B cell (primary cell): ENCODE measurements around the gene MYO1B. TPM values are rescaled to one million over a fixed set of nuclear protein-coding genes. Genes with fewer than 3 reads are reported as not detected.

Source experiments
- ATAC-seq: fragments of 200-7000 bp; cut with Tn5 transposase; one replicate; pipeline ENCODE4 v1.10.0; 2021; ENCODE audit warnings: low read depth, mild to moderate bottlenecking, moderate number of reproducible peaks, moderate library complexity
- CTCF ChIA-PET: fragments of 350-600 bp; sonication (Branson Sonifier 250); formaldehyde crosslinking; loops from one replicate; lab custom pipeline; 2021; ENCODE audit warnings: antibody characterized with exemption, inconsistent platforms; lab: Charles Lee
- POLR2A ChIA-PET: fragments of 350-600 bp; sonication (Branson Sonifier 250); formaldehyde crosslinking; loops from one replicate; lab custom pipeline; 2021; ENCODE audit warnings: antibody characterized with exemption; lab: Charles Lee
- DNase-seq: peaks from one replicate; pipeline ENCODE4 v3.0.0; 2013
- H2AFZ ChIP-seq: 2 replicates; pipeline ENCODE4 v1.6.1; 2012; ENCODE audit warnings: mild to moderate bottlenecking, low read depth, low read length; ENCODE audit not compliant: insufficient read depth, poor library complexity, severe bottlenecking
- H3K27ac ChIP-seq, 2 donors: 1 replicate in 1 of 2; 2 replicates in 1 of 2; pipeline ENCODE4 v1.5.1; 2012 to 2013; ENCODE audit warnings: low read length in 2 of 2, mild to moderate bottlenecking in 2 of 2, moderate library complexity in 1 of 2
- H3K27me3 ChIP-seq, 4 experiments: fragments of 200-600 bp in 1 of 4; sonication (generic) in 1 of 4; replicated peaks in 1 of 4; 1 replicate in 2 of 4; 2 replicates in 2 of 4; pipeline versions ENCODE4 v1.6.1 to v1.7.0; 2013 to 2016; ENCODE audit warnings: low read length in 3 of 4, mild to moderate bottlenecking in 2 of 4, mixed read lengths in 1 of 4, moderate library complexity in 1 of 4; ENCODE audit not compliant: insufficient read depth in 4 of 4, control insufficient read depth in 3 of 4; ENCODE audit errors: control extremely low read depth in 1 of 4
- H3K36me3 ChIP-seq, 2 experiments: replicated peaks in 1 of 2; 1 replicate in 1 of 2; 2 replicates in 1 of 2; pipeline versions ENCODE4 v1.6.1 to v1.7.1; 2013; ENCODE audit warnings: low read length in 1 of 2; ENCODE audit not compliant: insufficient read depth in 2 of 2, control insufficient read depth in 1 of 2; ENCODE audit errors: control extremely low read depth in 1 of 2, extremely low read depth in 1 of 2
- H3K4me1 ChIP-seq, 2 donors: fragments of 200-600 bp in 1 of 2; sonication (generic) in 1 of 2; 1 replicate in 1 of 2; 2 replicates in 1 of 2; pipeline versions ENCODE4 v1.5.1 to v1.6.1; 2013 to 2017; ENCODE audit warnings: low read length in 2 of 2; ENCODE audit not compliant: control insufficient read depth in 2 of 2, insufficient read depth in 2 of 2
- H3K4me2 ChIP-seq: replicated peaks from 2 replicates; pipeline ENCODE3; 2012; ENCODE audit warnings: mild to moderate bottlenecking, low read depth, low read length; ENCODE audit not compliant: poor library complexity, severe bottlenecking
- H3K4me3 ChIP-seq, 5 experiments: fragments of 200-600 bp in 1 of 5; sonication (generic) in 1 of 5; 1 replicate in 3 of 5; 2 replicates in 2 of 5; pipeline versions ENCODE4 v1.5.1 to v1.7.0; 2011 to 2016; ENCODE audit warnings: low read length in 4 of 5, mild to moderate bottlenecking in 4 of 5, low read depth in 2 of 5, control low read depth in 1 of 5, moderate library complexity in 1 of 5; ENCODE audit not compliant: insufficient read depth in 1 of 5; ENCODE audit errors: control extremely low read depth in 1 of 5, extremely low read depth in 1 of 5
- H3K79me2 ChIP-seq: fragments of 200-600 bp; sonication (generic); one replicate; pipeline ENCODE4 v1.6.0; 2016; ENCODE audit warnings: low read length; ENCODE audit not compliant: control insufficient read depth, insufficient read depth
- H3K9ac ChIP-seq: fragments of 200-600 bp; sonication (generic); 2 replicates; pipeline ENCODE4 v1.6.1; 2017; ENCODE audit warnings: mild to moderate bottlenecking, low read length, moderate library complexity
- H3K9me3 ChIP-seq, 3 donors: one replicate each; pipeline versions ENCODE4 v1.6.1 to v1.7.1; 2013; ENCODE audit warnings: low read length in 2 of 3; ENCODE audit not compliant: control insufficient read depth in 2 of 3, insufficient read depth in 1 of 3; ENCODE audit errors: control extremely low read depth in 1 of 3
- H4K20me1 ChIP-seq: 2 replicates; pipeline ENCODE4 v1.6.0; 2012; ENCODE audit warnings: mild to moderate bottlenecking, low read length; ENCODE audit not compliant: insufficient read depth, control insufficient read depth, poor library complexity, severe bottlenecking
- H3K27ac Mint-ChIP-seq: one replicate; pipeline ENCODE4 v1.8.0; 2021; ENCODE audit warnings: mixed read lengths
- H3K27me3 Mint-ChIP-seq: one replicate; pipeline ENCODE4 v1.8.0; 2021; ENCODE audit warnings: mixed read lengths
- H3K4me1 Mint-ChIP-seq: one replicate; pipeline ENCODE4 v1.8.0; 2021; ENCODE audit warnings: mixed read lengths
- H3K4me3 Mint-ChIP-seq: one replicate; pipeline ENCODE4 v1.8.0; 2021; ENCODE audit warnings: mixed read lengths
- H3K9me3 Mint-ChIP-seq: one replicate; pipeline ENCODE4 v1.8.0; 2022; ENCODE audit warnings: mixed read lengths; ENCODE audit not compliant: insufficient read depth
- EZH2 ChIP-seq: IDR thresholded peaks from 2 replicates; pipeline ENCODE4 v1.6.1; 2012; ENCODE audit warnings: borderline replicate concordance, low read depth, mild to moderate bottlenecking, moderate library complexity, low read length; ENCODE audit not compliant: insufficient read depth, poor library complexity, severe bottlenecking
- WGBS: methylation state at CpG from one replicate; pipeline ENCODE4 v1.1.5; 2013; ENCODE audit warnings: missing lambda C conversion rate; ENCODE audit not compliant: insufficient coverage; 5-methylcytosine and 5-hydroxymethylcytosine counted together
- intact Hi-C: fragments of 100-400 bp; cut with micrococcal nuclease; formaldehyde crosslinking; loops from one replicate; pipeline ENCODE4 v1.10.0; 2022
- polyA plus RNA-seq: library from polyadenylated mRNA; depleted of rRNA; stranded (reverse); fragments of >200 nt; gene quantifications from 2 replicates; pipeline ENCODE4 v1.2.3, GENCODE V29; 2012
- total RNA-seq, 2 donors: library from RNA; stranded (reverse); fragments of 120-200 nt in 1 of 2; gene quantifications; 1 replicate in 1 of 2; 2 replicates in 1 of 2; pipeline versions ENCODE4 v1.2.3 to v1.2.4, GENCODE V29; 2013 to 2022
- TF ChIP-seq, protein P1 (sequence below): fragments of 200-600 bp; IDR thresholded peaks from one replicate; pipeline ENCODE4 v1.8.0; 2022; ENCODE audit warnings: antibody characterized with exemption, mild to moderate bottlenecking

The MYO1B gene
- total and polyA plus RNA-seq, 2 donors (not counting 1 experiment from before 2014, with no cell fraction given): 0.67 to 4.4 TPM

DNA sequence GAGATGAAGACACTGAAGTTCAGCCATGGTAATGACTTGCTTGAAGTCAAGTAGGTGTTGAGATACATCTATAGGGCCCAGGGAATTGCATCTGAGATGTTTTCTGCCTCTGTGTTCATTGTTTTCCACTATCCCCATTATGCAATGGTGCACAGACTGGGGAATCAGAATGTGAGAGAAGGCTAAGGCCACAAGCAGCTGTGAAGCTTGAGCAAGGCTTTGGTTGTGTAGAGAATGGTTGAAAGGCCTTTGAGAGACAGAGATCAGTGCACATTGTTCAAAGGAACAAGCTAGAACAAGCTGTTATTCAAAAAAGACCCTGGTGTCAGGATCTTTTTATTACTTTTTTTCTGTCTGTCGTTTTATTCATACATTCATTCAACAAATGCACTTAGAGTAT lies 82.3 kb downstream of the MYO1B start:
- peaks cover 4 to 5% of the 10 kb centered on the region in 2 donors for H3K4me1 ChIP-seq
- no peak overlapping the region for H3K4me2 ChIP-seq
- Mint-ChIP-seq H3K4me3 (no peak overlapping the region), H3K4me1 (peaks cover 5% of the 10 kb centered on the region), H3K27ac (no peak overlapping the region), H3K27me3 (no peaks in the 10 kb centered on the region), H3K9me3 (peaks cover 3% of the 10 kb centered on the region)
- H4K20me1 ChIP-seq: no peaks in the 10 kb centered on the region
- H3K27me3 ChIP-seq: no peaks in the 10 kb centered on the region
- no peak for ATAC-seq
- no peak overlapping the region for H2AFZ ChIP-seq
- DNase-seq: no peak
- peaks cover 10% of the 10 kb centered on the region for H3K79me2 ChIP-seq
- POLR2A ChIA-PET: no interaction called here
- TF ChIP-seq, protein P1, sequence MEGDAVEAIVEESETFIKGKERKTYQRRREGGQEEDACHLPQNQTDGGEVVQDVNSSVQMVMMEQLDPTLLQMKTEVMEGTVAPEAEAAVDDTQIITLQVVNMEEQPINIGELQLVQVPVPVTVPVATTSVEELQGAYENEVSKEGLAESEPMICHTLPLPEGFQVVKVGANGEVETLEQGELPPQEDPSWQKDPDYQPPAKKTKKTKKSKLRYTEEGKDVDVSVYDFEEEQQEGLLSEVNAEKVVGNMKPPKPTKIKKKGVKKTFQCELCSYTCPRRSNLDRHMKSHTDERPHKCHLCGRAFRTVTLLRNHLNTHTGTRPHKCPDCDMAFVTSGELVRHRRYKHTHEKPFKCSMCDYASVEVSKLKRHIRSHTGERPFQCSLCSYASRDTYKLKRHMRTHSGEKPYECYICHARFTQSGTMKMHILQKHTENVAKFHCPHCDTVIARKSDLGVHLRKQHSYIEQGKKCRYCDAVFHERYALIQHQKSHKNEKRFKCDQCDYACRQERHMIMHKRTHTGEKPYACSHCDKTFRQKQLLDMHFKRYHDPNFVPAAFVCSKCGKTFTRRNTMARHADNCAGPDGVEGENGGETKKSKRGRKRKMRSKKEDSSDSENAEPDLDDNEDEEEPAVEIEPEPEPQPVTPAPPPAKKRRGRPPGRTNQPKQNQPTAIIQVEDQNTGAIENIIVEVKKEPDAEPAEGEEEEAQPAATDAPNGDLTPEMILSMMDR: no peak
- TF ChIP-seq EZH2: no peak
- H3K36me3 ChIP-seq: no peaks in the 10 kb centered on the region
- H3K27ac ChIP-seq: no peak overlapping the region
- no peak overlapping the region for H3K4me3 ChIP-seq
- intact Hi-C loops: no loop called here
- no CpG with 5 or more reads among the region's 1 CpG for WGBS
- CTCF ChIA-PET: no interaction called here
- peaks cover 0 to 2% (median 0%) of the 10 kb centered on the region in 3 donors for H3K9me3 ChIP-seq
- no peak overlapping the region for H3K9ac ChIP-seq

DNA sequence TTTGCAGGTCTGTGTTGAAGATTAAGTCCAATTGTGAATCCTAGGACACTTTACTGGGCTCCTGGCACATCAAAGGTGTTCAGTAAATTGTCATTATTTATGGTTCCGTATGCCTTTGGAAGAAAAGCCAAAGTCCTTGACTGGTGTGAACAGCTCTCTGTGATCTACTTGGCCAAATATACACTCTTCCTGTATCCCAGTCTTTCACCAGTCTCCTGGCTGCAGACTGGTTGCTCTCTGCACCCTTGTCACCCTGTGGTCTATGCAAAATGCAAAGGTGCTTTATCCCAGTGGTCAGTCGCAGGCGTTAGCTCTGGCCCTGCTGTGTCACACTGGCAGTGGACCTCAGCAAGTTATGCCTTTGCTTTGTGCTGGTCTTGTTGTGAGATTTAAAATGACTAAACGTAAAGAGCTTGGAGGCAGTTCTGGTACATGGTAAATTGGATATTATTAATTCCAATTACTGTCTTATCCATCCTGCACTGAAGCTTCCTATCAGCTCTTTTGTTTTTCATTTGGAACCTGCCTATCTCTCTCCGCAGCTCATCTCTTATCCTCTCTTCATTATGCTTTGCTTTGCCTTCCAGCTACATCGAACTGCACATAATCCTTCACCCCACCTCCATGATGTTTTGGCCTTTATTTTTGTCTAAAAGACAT lies 83.1 kb downstream of the MYO1B start:
- ATAC-seq (no peak), DNase-seq (no peak)
- Histone ChIP-seq H3K4me3 (no peak overlapping the region), H2AFZ (no peak overlapping the region), H4K20me1 (no peaks in the 10 kb centered on the region), H3K4me1 (no peaks in the 10 kb centered on the region), H3K4me2 (no peak overlapping the region), H3K27me3 (no peaks in the 10 kb centered on the region), H3K36me3 (no peaks in the 10 kb centered on the region), H3K79me2 (peaks cover 10% of the 10 kb centered on the region), H3K9me3 (peaks cover 0 to 2% (median 0%) of the 10 kb centered on the region in 3 donors), H3K9ac (no peak overlapping the region), H3K27ac (no peak overlapping the region)
- no peak for TF ChIP-seq EZH2
- TF ChIP-seq, protein P1: no peak
- ChIA-PET POLR2A (no interaction called here), CTCF (no interaction called here)
- intact Hi-C loops: no loop called here
- Mint-ChIP-seq H3K4me3 (no peak overlapping the region), H3K9me3 (peaks cover 3% of the 10 kb centered on the region), H3K27ac (no peak overlapping the region), H3K27me3 (no peaks in the 10 kb centered on the region), H3K4me1 (no peaks in the 10 kb centered on the region)
- WGBS: 96% methylated on average over 5 of the region's 6 CpGs
